HG02870 (cell line): ENCODE measurements around the gene RFC1.
"Not testable (repeated sequence)": the region's sequence is repeated elsewhere in the genome, so short reads cannot be mapped to it uniquely, and the experiment has no call there.

ENCODE experiments used
- ATAC-seq: cut with Tn5 transposase; IDR thresholded peaks from one replicate; pipeline ENCODE4 v1.9.1; 2021; ENCODE audit warnings: mild to moderate bottlenecking, moderate library complexity; ENCODE audit not compliant: unreplicated experiment

The RFC1 gene

GRCh38 chr4:39308611-39309010 is 57.6 kb downstream of the RFC1 start:
- no peak for ATAC-seq

GRCh38 chr4:39305912-39306677 is 60.1 kb downstream of the RFC1 start:
- no peak for ATAC-seq

GRCh38 chr4:39304651-39305050 is 61.5 kb downstream of the RFC1 start:
- no peak for ATAC-seq

GRCh38 chr4:39303871-39304270 is 62.3 kb downstream of the RFC1 start:
- no peak for ATAC-seq

GRCh38 chr4:39302901-39303300 is 63.3 kb downstream of the RFC1 start:
- ATAC-seq: no peak

GRCh38 chr4:39295784-39296183 is 70.4 kb downstream of the RFC1 start:
- ATAC-seq: no peak

GRCh38 chr4:39292433-39292832 is 73.7 kb downstream of the RFC1 start:
- not testable (repeated sequence) for ATAC-seq

- no peak for ATAC-seq
Observed at GRCh38 chr4:39291686-39292085, 74.5 kb downstream of the RFC1 start.

- no peak for ATAC-seq
Observed at GRCh38 chr4:39287223-39287622, 78.9 kb downstream of the RFC1 start.

GRCh38 chr4:39286263-39286662 is 79.9 kb downstream of the RFC1 start:
- ATAC-seq: no peak

- ATAC-seq: no peak
Observed at GRCh38 chr4:39285853-39286252, 80.3 kb downstream of the RFC1 start.

- no peak for ATAC-seq
Observed at GRCh38 chr4:39285111-39285795, 80.9 kb downstream of the RFC1 start.

GRCh38 chr4:39280770-39281169 is 85.4 kb downstream of the RFC1 start:
- no peak for ATAC-seq

- no peak for ATAC-seq
Observed at GRCh38 chr4:39279416-39279815, 86.7 kb downstream of the RFC1 start.

GRCh38 chr4:39278476-39278875 is 87.7 kb downstream of the RFC1 start:
- no peak for ATAC-seq

- ATAC-seq: not testable (repeated sequence)
Observed at GRCh38 chr4:39277661-39278060, 88.5 kb downstream of the RFC1 start.

- no peak for ATAC-seq
Observed at GRCh38 chr4:39274503-39274902, 91.7 kb downstream of the RFC1 start.

- ATAC-seq: no peak
Observed at GRCh38 chr4:39263895-39264294, 102.3 kb downstream of the RFC1 start.

GRCh38 chr4:39259571-39260330 is 106.4 kb downstream of the RFC1 start:
- no peak for ATAC-seq

GRCh38 chr4:39256436-39256835 is 109.7 kb downstream of the RFC1 start:
- no peak for ATAC-seq

- ATAC-seq: no peak
Observed at GRCh38 chr4:39255871-39256270, 110.3 kb downstream of the RFC1 start.

- ATAC-seq: no peak
Observed at GRCh38 chr4:39255266-39255665, 110.9 kb downstream of the RFC1 start.
